ENCODE measurements around the gene TMEM100. TPM values are rescaled to one million over a fixed set of nuclear protein-coding genes. Genes with fewer than 3 reads are reported as not detected.

TMEM100 gene
- total and polyA plus RNA-seq, 8 donors, result 0.39 to 4.1 (median 1.9) TPM

DNA sequence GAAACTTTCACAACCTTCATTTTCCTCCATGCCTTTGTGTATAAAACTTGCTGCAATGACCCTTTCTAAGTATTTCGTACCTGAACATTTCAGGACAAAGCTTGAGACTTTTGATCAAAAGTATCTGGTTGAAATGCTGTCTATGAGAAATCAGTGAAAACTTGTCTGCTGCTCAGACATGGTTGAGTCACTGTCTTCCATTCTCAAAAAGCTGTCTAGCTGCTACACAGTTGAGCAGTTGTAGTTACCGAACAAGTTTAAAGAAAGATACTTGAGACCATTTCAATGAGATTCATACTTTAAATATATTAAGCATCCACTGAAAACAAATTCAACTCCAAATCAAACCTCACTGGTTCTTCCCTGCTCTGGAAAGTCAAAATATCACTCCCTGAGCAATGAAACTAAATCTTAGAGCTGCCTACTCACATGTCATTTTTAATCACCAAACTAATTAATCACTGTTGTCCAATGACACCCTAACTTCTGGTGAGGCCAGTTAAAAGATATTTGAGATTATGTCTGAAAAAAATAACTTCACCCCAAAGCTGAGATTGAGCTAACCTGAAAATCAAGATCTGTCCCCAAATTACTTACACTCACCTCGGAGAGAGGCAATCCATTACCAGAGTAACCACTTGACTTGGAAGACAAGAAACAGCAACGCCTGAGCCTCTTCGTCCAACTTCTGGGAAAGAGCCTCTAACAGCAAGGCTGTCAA, 488 bp downstream of the TMEM100 start:
- Histone ChIP-seq H3K36me3 (no peaks in the 10 kb centered on the region), H3K9me3 (no peaks in the 10 kb centered on the region), H3K4me1 (no peaks in the 10 kb centered on the region), H3K4me3 (no peak overlapping the region), H3K27ac (no peak overlapping the region), H3K27me3 (no peaks in the 10 kb centered on the region)
- DNase-seq, result no peak
- TF ChIP-seq, protein P1, sequence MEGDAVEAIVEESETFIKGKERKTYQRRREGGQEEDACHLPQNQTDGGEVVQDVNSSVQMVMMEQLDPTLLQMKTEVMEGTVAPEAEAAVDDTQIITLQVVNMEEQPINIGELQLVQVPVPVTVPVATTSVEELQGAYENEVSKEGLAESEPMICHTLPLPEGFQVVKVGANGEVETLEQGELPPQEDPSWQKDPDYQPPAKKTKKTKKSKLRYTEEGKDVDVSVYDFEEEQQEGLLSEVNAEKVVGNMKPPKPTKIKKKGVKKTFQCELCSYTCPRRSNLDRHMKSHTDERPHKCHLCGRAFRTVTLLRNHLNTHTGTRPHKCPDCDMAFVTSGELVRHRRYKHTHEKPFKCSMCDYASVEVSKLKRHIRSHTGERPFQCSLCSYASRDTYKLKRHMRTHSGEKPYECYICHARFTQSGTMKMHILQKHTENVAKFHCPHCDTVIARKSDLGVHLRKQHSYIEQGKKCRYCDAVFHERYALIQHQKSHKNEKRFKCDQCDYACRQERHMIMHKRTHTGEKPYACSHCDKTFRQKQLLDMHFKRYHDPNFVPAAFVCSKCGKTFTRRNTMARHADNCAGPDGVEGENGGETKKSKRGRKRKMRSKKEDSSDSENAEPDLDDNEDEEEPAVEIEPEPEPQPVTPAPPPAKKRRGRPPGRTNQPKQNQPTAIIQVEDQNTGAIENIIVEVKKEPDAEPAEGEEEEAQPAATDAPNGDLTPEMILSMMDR (IDR thresholded peaks at IDR 0.05), result no peak
- 42 to 50% methylated on average over 5 of the region's 5 CpGs for WGBS, 2 donors
- intact Hi-C loops (cut with DNase I), result no loop called here
- ATAC-seq, result no peak
- FAIRE-seq, result no peak

DNA sequence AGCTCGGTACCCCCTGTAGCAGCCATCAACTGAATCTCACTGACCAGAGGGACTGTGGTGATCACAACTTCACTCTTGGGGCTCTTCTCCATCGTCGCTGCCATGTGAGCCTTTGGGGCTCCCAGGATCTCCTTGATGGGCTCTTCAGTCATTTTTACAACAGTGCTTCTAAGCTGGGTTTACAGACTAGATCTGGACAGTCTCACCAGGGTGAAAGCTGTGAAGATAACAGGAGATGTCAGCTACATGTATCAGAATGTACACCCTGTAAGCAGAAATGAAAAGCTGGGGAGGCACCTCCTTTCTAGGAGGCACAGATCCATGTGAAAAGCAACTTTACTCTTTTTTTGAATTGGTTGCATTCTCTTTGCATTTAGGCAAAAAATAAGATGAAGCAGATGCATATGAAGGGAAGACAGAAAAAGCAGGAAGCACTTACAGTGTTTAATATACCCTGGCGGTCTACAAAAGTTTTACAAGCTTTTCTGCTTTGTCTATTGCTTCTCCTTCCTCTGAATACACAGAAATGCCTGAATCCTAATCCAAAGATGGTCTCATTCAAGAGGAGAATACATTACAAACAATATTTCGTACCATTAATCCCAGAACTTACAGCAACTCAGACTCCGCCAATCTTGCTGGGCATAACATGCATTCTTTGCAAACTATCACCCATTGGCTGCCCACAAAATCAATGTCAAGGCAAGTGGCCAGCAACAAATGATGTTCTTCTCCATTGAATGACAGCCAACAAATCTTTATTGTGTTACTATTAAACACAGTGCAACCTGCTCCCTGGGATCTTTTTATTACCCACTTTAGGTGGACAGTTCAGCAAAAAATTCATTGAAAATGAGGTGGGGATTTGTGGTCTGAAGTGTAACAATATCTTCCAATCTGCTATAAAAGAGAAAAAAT, 1.5 kb downstream of the TMEM100 start:
- Histone ChIP-seq H3K27ac (no peak overlapping the region), H3K4me3 (no peak overlapping the region), H3K27me3 (no peaks in the 10 kb centered on the region), H3K4me1 (no peaks in the 10 kb centered on the region), H3K9me3 (no peaks in the 10 kb centered on the region), H3K36me3 (no peaks in the 10 kb centered on the region)
- TF ChIP-seq, protein P1 (IDR thresholded peaks at IDR 0.05), result no peak
- ATAC-seq, result no peak
- WGBS, 2 donors, result 64 to 72% methylated on average over 6 of the region's 6 CpGs
- intact Hi-C loops (cut with DNase I), result no loop called here
- no peak for FAIRE-seq
- DNase-seq, result no peak

DNA sequence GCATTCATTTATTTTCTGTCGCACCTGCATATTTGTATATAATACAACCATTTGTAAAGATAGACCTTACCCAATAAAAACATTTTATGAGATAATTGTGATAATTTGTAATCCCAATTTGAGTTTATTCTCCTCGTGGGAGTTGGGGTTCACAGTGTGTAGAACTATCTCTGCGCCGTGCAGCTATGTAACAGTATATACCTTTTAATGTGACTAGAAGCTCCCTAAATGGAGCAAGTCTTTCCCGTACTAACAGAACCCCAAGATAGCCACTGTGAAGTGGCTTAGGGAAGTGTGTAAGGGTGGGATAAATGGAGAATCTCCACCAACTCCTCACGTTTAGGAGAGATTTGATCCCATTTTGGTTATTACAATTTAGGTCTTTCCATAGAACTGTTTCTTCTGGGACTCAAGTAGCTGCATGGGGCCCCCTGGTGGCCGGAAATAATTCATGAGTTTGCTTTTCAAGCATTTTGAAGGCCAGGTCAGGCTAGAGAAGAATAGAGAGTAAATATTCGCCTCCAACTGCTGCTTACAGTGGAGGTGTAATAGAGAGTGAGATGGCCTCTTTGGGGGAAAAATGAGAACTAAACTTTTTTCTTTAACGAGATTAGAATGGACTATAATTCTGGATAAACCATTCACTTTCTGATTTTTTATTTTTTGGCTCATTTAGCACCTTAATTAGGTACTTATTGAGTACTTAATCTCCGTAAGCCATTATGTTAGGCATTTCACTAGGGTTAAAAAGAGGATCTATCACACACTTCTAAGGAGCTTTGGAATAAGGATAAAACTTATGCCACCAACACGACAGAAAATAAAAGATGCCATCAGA, 4.5 kb downstream of the TMEM100 start:
- H3K36me3 ChIP-seq, result no peaks in the 10 kb centered on the region
- H3K27ac ChIP-seq, result no peak overlapping the region
- H3K9me3 ChIP-seq, result no peaks in the 10 kb centered on the region
- ATAC-seq (peak in 3 of 4 donors; percentile 70 to 83 (median 82)), DNase-seq (peak in 5 of 6 donors; percentile 42 to 82 (median 64)), FAIRE-seq (no peak)
- no peaks in the 10 kb centered on the region for H3K4me1 ChIP-seq
- no peaks in the 10 kb centered on the region for H3K27me3 ChIP-seq
- intact Hi-C loops (cut with DNase I), result loop anchor here in 1 of 3 donors (5.0 kb wide), 1 partner anchor 191 kb away; no protein-coding TSS in a partner anchor
- TF ChIP-seq, protein P1 (IDR thresholded peaks at IDR 0.05), result peak; percentile 49 to 79 (median 63)
- H3K4me3 ChIP-seq, result no peak overlapping the region
- 44 to 46% methylated on average over 11 of the region's 11 CpGs for WGBS, 2 donors

DNA sequence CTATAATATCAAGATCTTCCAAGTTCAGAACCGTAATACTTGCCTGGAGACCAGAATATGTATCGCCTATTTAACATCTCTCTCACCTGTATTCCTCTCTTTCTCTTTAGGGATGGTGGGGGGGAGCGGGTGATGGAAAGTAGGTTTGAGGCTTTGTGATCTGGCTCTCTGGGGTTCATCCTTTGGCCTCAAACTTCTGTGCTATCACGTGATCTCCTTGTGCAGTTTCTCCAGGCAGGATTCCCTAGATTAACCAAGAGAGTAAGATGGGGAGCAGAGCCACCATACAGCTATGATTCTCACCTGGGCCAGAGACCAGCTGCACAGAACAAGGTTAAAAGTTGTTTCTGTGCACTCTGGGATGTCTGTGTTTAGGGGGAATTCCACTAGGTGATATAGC, 5.2 kb downstream of the TMEM100 start:
- intact Hi-C loops (cut with DNase I), result loop anchor here in 1 of 3 donors (5.0 kb wide), 1 partner anchor 190 kb away; no protein-coding TSS in a partner anchor
- no peak overlapping the region for H3K4me3 ChIP-seq
- H3K27me3 ChIP-seq, result no peaks in the 10 kb centered on the region
- WGBS, 2 donors, result 76 to 84% methylated on average over 4 of the region's 4 CpGs
- no peak for ATAC-seq
- H3K9me3 ChIP-seq, result no peaks in the 10 kb centered on the region
- no peaks in the 10 kb centered on the region for H3K36me3 ChIP-seq
- no peak for DNase-seq
- TF ChIP-seq, protein P1 (IDR thresholded peaks at IDR 0.05), result no peak
- no peak for FAIRE-seq
- H3K27ac ChIP-seq, result no peak overlapping the region
- H3K4me1 ChIP-seq, result no peaks in the 10 kb centered on the region

Data from pancreas (tissue), 10 donors.